22Rv1 (cell line): ENCODE data around the gene FIGNL2.

Experiments used
- H3K27ac ChIP-seq: fragments of 450-650 bp; 2 replicates; pipeline ENCODE4 v1.5.1; 2017
- ZFX ChIP-seq: fragments of 450-650 bp; IDR thresholded peaks from 2 replicates; pipeline ENCODE4 v1.6.1; 2017; ENCODE audit warnings: antibody characterized with exemption, borderline replicate concordance
- TF ChIP-seq, protein P1 (sequence below): fragments of 450-650 bp; IDR thresholded peaks from 2 replicates; pipeline ENCODE4 v1.5.1; 2017; ENCODE audit warnings: mild to moderate bottlenecking

Gene FIGNL2

GRCh38 chr12:51846271-51846691 lies 2.2 kb downstream of the FIGNL2 start:
- no peak for TF ChIP-seq ZFX
- no peak overlapping the region for H3K27ac ChIP-seq

DNA sequence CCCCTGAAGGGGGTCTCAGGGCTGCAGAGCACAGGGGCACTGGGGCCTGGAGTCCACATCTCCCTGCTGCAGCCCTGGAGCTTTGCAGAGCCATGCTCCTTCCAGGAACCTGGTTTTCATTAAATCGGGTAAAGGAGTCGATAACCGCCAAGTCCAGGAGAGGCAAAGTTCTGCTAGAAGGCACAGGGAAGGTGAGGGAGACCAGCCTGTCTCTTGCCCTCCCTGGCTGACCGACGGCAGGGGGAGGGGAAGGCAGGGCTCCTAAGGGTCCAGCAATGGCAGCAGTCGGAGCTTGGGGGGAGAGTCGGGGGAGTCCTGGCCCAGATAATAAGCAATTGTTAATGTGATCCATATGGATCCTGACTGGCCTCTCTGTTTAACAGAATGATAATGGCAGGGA lies 3.0 kb downstream of the FIGNL2 start:
- no peak for TF ChIP-seq ZFX
- TF ChIP-seq, protein P1, sequence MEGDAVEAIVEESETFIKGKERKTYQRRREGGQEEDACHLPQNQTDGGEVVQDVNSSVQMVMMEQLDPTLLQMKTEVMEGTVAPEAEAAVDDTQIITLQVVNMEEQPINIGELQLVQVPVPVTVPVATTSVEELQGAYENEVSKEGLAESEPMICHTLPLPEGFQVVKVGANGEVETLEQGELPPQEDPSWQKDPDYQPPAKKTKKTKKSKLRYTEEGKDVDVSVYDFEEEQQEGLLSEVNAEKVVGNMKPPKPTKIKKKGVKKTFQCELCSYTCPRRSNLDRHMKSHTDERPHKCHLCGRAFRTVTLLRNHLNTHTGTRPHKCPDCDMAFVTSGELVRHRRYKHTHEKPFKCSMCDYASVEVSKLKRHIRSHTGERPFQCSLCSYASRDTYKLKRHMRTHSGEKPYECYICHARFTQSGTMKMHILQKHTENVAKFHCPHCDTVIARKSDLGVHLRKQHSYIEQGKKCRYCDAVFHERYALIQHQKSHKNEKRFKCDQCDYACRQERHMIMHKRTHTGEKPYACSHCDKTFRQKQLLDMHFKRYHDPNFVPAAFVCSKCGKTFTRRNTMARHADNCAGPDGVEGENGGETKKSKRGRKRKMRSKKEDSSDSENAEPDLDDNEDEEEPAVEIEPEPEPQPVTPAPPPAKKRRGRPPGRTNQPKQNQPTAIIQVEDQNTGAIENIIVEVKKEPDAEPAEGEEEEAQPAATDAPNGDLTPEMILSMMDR: no peak
- no peak overlapping the region for H3K27ac ChIP-seq

- no peak overlapping the region for H3K27ac ChIP-seq
- TF ChIP-seq ZFX: no peak
- TF ChIP-seq, protein P1: no peak
Measured at GRCh38 chr12:51844854-51845253, 3.7 kb downstream of the FIGNL2 start.

GRCh38 chr12:51841727-51842126 lies 6.8 kb downstream of the FIGNL2 start:
- no peak for TF ChIP-seq ZFX
- TF ChIP-seq, protein P1: no peak
- H3K27ac ChIP-seq: no peak overlapping the region

DNA sequence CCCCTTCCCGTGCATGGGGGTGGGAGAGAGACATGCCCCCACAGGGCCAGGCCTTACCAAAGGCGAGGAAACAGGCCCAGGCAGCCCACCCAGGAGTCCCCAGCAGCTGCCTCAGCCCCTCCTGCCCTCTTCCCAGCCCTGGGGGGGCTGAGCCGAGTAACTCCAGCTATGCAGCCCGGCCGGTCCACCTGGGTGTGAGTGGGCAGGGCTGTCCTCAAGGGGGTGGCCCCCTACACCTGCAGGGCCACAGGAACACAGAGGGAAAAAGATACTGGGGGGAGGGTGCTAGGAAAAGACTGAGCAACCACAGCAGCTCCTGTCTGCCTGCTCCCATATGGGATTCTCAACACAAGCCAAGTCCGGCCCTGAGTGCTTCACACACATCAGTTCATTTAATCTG lies 7.6 kb downstream of the FIGNL2 start:
- no peak overlapping the region for H3K27ac ChIP-seq
- TF ChIP-seq, protein P1: no peak
- TF ChIP-seq ZFX: no peak

GRCh38 chr12:51839310-51839947 lies 9.1 kb downstream of the FIGNL2 start:
- H3K27ac ChIP-seq: no peak overlapping the region
- TF ChIP-seq ZFX: no peak
- TF ChIP-seq, protein P1: no peak

GRCh38 chr12:51838762-51839161 lies 9.8 kb downstream of the FIGNL2 start:
- no peak for TF ChIP-seq ZFX
- TF ChIP-seq, protein P1: no peak
- H3K27ac ChIP-seq: no peak overlapping the region

- no peak overlapping the region for H3K27ac ChIP-seq
- TF ChIP-seq ZFX: no peak
- TF ChIP-seq, protein P1: no peak
Measured at GRCh38 chr12:51838036-51838435, 10.5 kb downstream of the FIGNL2 start.
